PC-3 (cell line): Measurements from ENCODE around the gene RFX4.

ENCODE experiments used
- EZH2 ChIP-seq: fragments of 300-600 bp; sonication (generic); IDR thresholded peaks from one replicate; pipeline ENCODE4 v1.6.1; 2017; ENCODE audit warnings: antibody characterized with exemption, mild to moderate bottlenecking, low read length; ENCODE audit not compliant: unreplicated experiment
- TF ChIP-seq, protein P1 (sequence below): fragments of 300-600 bp; sonication (generic); conservative IDR thresholded peaks from 2 replicates; pipeline ENCODE4 v1.5.1; 2017; ENCODE audit warnings: antibody characterized with exemption, low read depth, mild to moderate bottlenecking, low read length

DNA sequence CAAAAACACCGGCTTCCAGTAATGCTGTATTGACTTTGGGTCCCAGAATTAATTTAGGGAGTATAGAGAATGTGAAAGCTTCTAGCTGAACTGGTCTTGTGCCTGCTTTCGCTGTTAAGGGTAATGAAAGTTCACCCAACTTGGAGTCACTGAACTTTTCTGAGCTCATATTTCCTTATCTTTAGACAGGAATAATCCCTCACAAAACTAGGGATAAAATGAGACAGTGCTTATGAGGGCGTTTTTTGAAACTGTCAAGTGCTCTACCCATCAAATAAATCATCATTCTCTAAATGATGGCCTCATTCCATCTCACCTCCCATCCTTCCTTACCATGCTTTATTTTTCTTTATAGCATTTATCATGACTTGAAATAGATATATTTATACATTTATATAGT is 74.7 kb downstream of the RFX4 start:
- TF ChIP-seq, protein P1, sequence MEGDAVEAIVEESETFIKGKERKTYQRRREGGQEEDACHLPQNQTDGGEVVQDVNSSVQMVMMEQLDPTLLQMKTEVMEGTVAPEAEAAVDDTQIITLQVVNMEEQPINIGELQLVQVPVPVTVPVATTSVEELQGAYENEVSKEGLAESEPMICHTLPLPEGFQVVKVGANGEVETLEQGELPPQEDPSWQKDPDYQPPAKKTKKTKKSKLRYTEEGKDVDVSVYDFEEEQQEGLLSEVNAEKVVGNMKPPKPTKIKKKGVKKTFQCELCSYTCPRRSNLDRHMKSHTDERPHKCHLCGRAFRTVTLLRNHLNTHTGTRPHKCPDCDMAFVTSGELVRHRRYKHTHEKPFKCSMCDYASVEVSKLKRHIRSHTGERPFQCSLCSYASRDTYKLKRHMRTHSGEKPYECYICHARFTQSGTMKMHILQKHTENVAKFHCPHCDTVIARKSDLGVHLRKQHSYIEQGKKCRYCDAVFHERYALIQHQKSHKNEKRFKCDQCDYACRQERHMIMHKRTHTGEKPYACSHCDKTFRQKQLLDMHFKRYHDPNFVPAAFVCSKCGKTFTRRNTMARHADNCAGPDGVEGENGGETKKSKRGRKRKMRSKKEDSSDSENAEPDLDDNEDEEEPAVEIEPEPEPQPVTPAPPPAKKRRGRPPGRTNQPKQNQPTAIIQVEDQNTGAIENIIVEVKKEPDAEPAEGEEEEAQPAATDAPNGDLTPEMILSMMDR, result no peak
- no peak for TF ChIP-seq EZH2
